AG08395 (cell line): ENCODE measurements around the gene EP400.

ENCODE experiments used
- DNase-seq: peaks from one replicate; pipeline ENCODE4 v3.0.0; 2012; ENCODE audit warnings: mixed read lengths, low spot score

Gene EP400

DNA sequence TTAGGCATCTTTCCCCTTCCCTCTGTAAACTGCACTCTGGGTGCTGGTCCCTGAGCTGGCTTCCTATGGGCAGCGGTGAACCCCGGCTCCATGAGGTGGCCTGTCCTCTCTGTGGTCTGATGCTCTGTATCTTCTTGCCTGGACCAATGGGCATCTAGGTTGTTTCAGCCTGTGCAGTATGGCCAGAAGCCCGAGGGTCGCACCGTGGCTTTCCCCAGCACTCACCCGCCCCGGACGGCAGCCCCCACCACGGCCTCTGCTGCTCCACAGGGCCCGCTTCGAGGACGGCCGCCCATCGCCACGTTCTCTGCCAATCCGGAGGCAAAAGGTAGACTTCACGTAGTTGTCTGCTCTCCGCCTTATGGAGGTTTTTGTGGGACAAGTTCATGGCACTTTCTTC is 70.1 kb downstream of the EP400 start:
- no peak for DNase-seq

DNA sequence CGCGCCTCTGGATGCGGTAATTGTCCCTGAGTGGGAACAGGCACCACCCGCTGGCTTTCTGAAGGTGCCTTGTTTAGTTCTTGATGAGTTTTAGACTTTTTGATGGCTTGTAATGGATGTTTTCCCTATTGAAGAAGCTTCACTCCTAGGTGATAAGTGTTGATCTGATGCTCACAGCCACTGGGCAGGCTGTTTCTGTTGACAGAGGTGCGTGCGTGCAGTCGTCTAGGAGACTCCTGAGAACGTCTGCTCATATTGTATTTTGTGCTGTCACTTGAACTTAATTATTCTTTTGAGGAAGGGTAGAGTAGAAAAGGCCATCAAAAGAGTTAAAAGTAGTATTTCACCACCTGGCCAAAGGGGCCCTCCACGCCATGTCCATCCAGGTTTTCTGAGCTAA is 70.5 kb downstream of the EP400 start:
- DNase-seq, result no peak

DNA sequence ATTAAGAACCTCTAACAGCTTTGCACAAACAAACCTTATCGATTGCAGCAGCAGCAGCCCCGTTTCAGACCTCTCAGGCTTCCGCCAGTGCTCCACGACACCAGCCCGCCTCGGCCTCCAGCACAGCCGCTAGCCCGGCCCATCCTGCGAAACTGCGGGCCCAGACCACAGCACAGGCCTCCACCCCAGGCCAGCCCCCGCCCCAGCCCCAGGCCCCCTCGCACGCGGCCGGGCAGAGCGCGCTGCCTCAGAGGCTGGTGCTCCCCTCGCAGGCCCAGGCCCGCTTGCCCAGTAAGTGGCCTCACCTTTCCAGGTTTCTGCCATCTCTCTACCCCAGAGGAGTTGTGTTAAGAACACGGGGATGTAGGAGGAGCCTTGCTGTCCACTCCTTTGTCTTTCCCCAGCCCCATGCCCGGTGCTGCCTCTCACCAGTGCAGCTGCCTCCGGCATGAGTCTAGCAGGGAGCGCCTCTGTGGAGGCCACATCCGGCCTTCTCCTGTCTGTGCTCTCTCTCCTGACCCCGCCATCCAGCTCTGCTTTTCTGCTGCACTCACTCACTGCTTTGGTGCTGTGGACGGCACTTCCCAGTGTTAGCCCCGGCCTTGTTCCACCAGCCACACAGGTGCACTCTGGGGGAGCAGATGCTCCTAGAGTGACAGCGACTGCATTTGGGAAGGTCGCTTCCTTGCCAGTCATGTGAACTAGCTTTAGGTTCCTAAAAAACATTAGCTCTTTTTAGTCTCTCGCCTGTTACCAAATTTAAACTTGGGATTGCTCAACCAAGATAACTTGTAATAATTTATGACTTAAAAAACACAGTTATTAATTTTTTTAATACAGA is 71.5 kb downstream of the EP400 start:
- DNase-seq, result no peak

DNA sequence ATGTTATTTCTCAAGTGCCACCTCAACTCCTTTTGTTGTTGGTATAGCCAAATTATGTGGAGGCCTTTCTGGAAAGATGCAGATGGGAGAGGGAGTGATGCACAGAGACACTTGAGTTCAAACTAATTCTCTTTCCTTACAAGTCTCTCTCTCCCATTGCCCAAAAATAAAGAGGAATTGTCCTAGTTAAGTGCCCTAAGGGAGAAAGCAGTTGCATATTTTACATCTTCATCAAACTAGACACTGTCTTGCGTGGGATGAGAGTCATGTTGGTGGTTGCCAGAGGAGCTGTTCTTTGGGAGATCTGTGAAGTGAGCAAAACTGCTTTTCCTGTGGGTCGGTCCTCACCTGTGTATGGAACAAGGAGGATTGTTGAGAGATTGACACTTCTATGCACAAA is 72.2 kb downstream of the EP400 start:
- DNase-seq, result no peak

DNA sequence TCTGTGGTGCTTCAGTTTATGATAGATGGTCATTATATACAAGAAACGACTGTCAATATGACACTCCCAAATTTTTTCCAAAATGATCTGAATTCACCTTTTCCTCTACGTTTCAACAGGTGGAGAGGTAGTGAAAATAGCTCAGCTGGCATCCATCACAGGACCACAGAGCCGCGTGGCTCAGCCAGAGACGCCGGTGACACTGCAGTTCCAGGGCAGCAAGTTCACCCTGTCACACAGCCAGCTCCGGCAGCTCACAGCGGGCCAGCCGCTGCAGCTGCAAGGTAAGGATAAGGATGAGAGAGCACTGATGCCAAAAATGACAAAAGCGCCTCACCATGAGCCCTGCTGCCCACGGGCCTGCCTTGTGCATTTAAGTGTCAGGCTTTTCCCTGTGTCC is 73.9 kb downstream of the EP400 start:
- no peak for DNase-seq

DNA sequence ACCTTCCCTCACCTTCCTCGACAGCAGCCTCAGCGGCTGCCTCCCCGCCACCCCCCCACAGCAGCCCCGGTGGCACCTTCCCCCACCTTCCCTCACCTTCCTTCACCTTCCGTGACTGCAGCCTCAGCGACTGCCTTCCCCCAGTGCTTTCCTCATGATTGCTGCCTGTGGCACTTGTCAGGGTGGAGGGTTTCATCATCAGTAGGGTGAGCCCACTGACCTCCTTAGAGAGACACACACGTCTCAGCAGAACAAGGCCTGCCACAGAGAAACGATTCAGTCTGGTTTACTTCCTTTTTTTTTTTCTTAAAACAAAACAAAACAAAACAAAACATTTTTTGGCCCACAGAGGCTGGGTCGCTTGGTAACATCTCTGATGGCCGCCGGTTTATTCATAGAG is 75.0 kb downstream of the EP400 start:
- DNase-seq, result no peak

DNA sequence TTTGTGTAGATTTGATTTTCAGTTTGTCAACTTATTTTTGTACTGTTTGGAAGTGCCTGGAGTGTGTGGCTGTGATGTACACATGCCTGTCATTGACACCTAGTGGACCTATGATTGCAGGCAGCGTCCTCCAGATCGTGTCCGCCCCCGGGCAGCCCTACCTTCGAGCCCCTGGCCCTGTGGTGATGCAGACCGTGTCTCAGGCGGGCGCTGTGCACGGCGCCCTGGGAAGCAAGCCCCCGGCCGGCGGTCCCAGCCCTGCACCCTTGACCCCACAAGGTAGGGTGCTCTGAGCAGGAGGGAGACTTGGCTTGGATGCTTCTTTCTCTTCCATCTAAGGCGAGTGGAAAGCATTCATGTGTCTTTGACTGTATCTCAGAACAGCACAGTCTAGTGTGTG is 75.8 kb downstream of the EP400 start:
- no peak for DNase-seq

DNA sequence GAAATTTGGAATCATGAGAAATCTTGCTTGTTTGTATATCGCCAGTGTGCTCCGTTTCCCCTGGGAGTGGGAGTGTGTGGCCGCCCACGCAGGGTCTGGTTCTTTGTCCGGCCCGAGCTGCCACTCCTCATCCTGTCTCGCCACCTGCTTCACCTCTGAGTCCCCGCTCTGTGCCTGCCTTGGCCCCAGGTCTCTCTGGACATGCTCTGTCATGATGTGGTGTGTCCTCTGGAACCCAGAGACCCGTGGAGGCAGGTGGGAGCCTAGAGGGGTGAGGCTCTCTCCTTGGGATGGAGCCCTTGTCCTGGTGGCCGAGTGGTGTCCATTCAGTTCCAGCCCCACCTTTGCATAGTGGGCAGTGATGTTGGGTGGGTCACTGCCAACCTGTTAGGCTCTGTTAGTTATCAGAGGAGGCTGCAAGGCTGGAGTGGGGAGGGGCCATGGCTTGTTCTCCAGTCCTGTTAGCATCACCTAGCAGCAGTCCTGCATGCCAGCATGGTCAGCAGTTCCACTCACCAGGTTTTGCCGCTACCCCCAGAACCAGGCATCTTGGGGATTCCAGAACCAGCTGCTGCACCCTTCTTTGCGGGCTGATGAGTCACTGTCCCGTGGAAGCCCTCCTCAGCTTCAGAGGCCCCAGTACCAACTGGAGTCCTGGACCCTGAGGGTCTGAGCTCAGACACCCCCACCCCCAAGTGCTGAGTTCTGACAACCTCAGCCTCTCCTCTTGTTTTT is 76.5 kb downstream of the EP400 start:
- no peak for DNase-seq

DNA sequence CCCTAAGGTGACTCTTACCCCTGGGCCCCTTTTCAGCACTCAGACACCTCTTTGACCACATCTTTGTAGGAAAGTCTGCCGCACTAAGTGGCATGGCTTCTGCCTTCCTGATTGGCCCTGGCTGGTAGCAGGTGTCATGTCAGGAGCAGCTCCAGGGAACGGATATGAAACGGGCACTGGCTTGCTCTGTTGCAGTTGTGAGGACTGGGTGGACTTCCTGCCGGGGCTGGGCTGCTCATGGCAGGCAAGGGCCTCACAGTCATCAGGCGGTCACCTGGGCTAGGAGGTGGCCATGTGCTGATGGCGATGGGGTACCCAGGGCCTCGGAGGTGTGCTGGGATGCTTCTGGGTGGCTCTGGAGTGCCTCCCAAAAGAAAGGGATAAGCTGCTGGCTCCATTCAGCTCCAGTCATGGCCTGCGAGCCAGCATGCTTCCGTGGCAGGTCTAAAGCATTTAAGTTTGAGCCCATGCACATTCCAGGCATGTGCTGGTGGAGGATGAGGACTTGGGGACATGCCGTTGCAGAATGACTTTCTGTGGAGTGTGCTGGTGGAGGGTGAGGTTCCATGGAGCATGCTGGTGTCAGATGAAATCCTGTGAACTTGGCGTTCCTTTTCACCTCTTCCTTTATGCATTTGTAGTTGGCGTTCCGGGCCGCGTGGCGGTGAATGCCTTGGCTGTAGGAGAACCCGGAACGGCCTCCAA is 77.2 kb downstream of the EP400 start:
- no peak for DNase-seq

DNA sequence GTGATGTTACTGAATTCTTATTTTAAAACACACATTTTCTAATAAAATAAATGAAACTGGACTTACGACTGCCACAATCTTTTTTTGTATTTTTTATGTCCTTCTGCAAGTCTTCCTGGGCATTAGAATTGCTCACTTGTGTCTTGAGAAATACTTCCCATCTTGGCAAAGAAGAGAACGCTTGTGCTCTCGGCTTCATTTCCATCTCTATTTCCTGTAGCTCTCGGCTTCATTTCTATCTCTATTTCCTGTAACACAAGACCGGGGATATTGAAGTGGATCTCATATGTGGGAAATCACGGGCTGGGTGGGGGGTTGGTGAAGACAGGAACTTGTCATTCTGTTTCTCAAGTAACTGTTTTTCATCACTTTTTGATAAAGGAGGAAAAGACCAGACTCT is 77.9 kb downstream of the EP400 start:
- no peak for DNase-seq

DNA sequence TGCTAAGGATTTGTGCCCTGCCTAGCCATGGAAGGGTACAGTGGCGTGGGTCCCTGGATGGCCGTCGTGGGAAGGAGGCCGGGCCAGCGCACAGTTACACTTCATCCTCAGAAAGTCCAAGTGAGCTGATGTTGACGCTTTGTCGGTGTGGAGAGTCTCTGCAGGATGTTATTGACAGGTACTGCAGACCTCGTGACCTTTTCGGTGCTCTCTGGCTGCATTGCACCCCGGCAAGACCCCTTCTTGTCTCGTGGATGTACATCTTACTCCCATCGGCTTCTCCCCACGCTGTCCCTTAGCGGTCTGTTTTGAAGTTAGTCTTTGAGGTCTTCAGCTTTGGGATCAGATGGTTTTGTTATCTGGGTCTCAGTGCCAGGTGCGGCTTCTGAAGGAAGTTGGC is 78.4 kb downstream of the EP400 start:
- DNase-seq, result no peak

DNA sequence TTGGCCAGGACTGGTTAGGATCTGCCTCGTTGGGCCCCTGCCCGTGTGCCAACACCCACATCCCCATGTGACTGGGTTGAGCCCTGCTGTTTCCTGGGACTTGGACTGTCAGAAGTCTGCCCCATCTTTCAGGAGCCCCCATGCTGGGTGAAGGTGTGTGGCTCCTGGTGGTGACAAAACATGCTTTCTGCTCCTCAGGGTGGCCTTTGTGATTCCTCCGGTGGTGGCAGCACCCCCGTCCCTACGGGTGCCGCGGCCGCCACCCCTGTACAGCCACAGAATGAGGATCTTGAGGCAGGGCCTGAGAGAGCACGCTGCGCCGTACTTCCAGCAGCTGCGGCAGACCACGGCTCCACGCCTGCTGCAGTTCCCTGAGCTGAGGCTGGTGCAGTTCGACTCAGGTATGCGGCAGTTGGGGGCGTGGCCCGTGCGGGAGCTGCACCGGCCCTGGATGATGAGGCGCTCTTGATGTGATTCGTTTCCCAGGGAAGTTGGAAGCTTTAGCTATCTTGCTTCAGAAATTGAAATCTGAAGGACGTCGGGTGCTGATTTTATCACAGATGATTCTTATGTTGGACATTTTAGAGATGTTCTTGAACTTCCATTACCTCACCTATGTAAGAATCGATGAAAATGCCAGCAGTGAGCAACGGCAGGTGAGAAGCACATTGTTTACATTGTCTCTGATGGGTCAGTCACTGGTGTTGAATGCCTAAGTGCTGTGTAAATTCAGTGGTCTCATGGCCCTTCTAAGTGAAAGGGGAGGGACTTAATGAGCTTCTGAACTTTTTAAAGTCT is 80.0 kb downstream of the EP400 start:
- no peak for DNase-seq

DNA sequence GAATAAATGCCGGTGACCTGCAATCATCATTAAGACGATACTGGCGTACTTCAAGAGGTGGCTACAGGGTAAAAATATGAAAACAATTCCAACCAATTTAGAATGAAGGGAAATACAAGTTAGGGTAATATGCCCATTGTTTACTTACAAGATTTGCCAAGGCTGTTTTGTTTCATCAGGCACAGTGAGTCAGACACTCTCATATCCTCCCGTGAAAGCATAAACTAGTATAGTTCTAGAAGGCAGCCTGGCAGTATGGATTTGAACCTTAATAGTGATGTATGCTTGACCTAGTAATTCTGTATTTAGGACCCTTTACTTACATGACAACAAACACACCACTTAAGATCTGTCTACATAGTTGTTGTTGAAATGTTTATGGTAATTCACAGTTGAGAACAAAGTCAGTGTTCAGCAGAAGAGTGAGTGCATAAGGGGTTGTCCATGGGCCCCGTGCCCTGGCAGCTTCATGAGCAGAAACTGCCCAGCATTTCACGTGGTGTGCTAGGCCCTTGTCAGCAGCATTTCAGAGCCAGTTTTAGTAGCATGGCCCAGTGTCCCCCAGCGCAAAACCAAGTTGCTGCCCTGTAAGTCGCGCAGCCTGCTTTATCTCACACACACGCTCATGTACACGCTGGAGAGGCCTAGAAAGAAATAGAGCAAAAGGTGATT is 80.8 kb downstream of the EP400 start:
- peak; percentile 10 for DNase-seq

DNA sequence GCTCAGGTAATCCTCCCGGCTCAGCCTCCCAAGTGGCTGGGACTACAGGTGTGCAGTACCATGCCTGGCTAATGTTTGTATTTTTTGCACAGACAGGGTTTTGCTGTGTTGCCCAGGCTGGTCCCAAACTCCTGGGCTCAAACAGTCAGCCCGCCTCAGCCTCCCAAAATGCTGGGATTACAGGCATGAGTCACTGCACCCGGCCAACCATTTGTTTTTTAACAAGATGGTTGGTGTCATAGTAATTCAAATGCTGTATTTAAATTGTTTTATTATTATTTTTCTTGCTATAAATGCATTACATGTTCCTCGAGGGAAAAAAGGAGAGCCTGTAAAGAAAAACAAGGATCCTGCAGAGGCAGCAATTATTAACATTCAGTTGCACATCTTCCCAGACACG is 83.9 kb downstream of the EP400 start:
- no peak for DNase-seq

DNA sequence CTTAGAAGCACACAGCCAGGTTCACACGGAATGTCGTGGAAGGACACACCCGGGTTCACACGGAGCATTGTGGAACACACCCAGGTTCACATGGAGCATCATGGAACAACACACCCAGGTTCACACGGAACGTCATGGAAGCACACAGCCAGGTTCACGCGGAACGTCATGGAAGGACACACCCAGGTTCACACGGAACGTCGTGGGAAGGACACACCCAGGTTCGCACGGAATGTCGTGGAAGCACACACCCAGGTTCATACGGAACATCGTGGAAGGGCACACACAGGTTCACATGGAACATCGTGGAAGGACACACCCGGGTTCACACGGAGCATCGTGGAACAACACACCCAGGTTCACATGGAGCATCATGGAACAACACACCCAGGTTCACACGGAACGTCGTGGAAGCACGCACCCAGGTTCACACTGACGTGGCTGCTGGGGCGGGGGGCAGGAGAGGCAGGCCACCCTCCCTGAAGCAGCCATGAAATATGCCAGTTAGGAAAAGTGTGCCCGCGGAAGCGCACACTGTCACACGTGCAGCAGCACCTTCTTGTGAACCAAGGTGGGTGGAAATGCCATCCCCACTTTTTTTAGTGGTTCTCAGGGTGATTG is 86.4 kb downstream of the EP400 start:
- no peak for DNase-seq

DNA sequence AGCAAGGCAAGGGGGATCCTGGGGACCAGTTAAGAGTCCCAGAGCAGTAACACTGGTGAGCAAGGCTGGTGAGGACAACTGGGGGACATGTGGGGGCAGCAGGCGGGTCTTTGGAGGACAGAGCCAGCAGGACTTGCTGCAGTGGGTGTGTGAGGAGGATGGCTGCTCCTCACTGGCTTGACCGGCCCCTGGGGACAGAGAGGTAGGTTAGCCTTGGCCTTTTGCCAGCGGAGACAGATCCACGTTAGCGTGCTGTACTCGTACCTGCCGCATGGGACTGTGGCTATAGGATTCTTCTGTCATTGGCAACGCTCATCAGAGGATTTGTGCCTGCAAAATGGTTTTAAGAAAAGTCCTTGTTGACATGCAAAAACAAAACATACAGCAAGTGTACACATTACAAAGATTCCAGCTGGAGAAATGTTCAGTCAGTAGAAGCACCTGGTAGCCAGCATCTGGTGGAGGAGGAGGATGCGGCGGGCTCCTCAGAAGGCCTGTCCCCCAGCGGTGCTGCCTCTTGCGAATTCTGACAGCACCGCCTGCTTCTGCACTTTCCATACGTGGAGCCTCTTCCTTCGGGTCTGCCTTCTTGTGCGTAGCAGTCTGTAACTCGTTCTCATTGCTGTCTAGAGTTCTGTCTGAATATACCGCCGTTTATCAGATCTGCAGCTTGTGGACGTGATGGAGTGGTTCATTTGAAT is 91.3 kb downstream of the EP400 start:
- DNase-seq, result no peak

DNA sequence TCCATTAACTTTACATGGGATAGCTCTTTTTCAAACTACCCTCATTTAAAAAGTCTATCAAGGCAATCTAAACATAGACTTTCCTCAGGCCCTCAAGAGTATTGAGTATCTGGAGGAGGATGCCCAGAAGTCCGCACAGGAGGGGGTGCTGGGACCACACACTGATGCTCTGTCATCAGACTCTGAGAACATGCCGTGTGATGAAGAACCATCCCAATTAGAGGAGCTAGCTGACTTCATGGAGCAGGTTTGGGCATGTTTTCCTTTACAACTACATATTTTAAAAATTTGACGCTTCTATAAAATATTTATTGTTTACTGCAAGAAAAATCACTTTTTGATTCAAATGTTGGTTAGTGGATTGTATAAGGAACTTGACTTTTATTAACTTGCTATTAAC is 93.5 kb downstream of the EP400 start:
- no peak for DNase-seq

DNA sequence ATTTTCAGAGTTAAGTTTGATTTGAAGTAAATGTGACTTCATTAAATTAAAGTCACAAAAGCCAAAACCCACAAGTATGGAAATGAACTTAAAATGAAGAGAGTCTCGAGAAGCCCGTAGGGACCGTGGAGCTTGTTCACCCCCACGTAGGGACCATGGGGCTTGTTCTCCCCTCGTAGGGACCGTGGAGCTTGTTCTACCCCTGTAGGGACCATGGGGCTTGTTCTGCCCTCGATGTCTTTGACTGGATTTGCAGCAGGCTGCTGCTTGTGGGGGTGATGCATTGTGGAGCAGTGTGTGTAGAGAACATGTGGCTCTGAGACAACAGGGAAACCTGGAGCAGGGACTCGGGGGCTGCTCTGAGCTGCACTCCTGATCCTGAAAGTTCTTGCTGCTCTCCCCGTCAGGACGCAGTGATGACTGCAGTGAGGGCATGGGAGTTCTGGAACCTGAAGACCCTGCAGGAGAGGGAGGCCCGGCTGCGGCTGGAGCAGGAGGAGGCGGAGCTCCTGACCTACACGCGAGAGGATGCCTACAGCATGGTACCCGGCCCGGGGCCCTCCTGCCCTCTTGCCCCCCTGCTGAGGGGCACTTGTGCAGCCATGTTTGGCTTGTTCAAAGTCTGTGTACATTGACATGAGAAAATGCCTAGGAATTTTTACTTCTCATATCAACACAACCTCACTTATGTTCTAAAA is 94.2 kb downstream of the EP400 start:
- no peak for DNase-seq

DNA sequence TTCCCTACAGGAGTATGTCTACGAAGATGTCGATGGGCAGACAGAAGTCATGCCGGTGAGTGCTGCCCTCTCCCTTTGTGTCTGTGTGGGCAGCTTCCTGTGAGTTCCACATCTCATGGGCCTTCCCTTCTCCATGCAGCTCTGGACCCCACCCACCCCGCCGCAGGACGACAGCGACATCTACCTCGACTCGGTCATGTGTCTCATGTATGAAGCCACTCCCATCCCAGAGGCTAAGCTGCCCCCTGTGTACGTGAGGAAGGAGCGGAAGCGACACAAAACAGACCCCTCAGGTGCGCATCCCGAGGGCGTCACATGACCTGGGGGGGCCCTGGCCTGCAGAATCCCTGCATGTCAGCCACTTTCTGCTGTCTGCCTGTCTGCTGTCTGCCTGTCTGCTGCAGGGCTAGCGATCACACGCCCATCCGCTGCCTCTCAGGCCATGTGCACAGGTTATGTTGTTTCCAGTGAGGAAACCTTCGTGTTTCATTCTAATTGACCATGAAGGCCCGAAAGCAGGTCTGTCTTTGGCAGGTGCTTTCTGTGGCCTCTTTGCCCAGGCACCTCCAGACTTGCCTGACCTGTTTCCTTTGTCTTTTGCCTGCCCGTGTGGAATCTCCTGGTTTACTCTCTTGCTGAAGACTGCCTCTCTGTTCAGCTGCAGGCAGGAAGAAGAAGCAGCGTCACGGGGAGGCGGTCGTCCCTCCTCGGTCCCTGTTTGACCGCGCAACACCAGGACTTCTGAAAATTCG is 95.1 kb downstream of the EP400 start:
- DNase-seq, result no peak
